Heart left ventricle (tissue), 13 donors: ENCODE data around the gene THSD4.

Source experiments
- POLR2A ChIP-seq, 2 donors: fragments of 450-650 bp; IDR thresholded peaks; one replicate each; pipeline ENCODE4 v1.6.1; 2017; ENCODE audit warnings: antibody characterized with exemption in 2 of 2, mild to moderate bottlenecking in 2 of 2, moderate library complexity in 2 of 2
- TF ChIP-seq, protein P1 (sequence below), 12 donors: fragments of 200-600 bp; sonication (generic) in 4 of 12; IDR thresholded peaks; one replicate each; pipeline versions ENCODE4 v1.5.0 to v1.8.0; 2018 to 2022; ENCODE audit warnings: antibody characterized with exemption in 12 of 12, mild to moderate bottlenecking in 5 of 12
- donor health status: ischemic (EF 13 %, LVEDD 7.1; RV severe dilation, severe dysfunction).
- donor health status: DM: no; HTN: yes; CAD: no.
- donor health status: DM: no; HTN: no; CAD: no.
- donor health status: ischemic (EF 25% LVEDD 6.9; RV normal size, moderate dysfunction).
- donor health status: ischemic (EF 25% LVEDD 5.7; RV mildly dilated, moderate dysfunction).
- donor health status: ischemic (EF 35%, LVEDD 5.7; RV mildly dilated, moderate dysfunction).
- donor health status: nonischemic (EF 11% LVEDD 7.7; RV severe dilation, severe dysfunction).
- donor health status: DM: yes; HTN: yes; CAD: no.
- donor health status: PGD.
- donor health status: ischemic (EF 29% LVEDD 5.4; RV normal size, mild dysfunction).
- donor health status: nonischemic (EF 23%, LVEDD 6.1; RV moderate dilation, normal function).

DNA sequence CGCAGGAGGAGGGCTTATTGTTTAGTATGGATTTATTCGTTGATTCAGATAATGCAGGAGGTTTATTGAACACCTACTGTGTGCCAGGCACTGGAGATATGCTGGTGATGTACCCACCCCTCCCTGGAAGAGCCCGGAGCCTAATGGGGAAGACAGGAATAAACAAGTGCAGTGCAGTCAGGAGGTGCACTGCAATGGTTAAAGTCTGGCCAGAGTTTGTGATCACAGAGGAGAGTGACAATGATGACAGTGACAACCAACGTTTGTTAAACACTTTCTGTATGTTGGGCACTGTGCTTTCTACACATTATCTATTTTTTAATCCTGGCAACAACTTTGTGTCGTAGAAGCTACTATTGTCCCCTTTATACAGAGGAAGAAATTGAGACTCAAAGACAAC is 70.4 kb downstream of the THSD4 start:
- TF ChIP-seq, protein P1, sequence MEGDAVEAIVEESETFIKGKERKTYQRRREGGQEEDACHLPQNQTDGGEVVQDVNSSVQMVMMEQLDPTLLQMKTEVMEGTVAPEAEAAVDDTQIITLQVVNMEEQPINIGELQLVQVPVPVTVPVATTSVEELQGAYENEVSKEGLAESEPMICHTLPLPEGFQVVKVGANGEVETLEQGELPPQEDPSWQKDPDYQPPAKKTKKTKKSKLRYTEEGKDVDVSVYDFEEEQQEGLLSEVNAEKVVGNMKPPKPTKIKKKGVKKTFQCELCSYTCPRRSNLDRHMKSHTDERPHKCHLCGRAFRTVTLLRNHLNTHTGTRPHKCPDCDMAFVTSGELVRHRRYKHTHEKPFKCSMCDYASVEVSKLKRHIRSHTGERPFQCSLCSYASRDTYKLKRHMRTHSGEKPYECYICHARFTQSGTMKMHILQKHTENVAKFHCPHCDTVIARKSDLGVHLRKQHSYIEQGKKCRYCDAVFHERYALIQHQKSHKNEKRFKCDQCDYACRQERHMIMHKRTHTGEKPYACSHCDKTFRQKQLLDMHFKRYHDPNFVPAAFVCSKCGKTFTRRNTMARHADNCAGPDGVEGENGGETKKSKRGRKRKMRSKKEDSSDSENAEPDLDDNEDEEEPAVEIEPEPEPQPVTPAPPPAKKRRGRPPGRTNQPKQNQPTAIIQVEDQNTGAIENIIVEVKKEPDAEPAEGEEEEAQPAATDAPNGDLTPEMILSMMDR (IDR thresholded peaks at IDR 0.05) = no peak
- TF ChIP-seq POLR2A (IDR thresholded peaks at IDR 0.05) = no peak
